DOHH2 (cell line): ENCODE data around the gene LSM3.

Source experiments
- CTCF ChIP-seq: fragments of 200-600 bp; sonication (generic); IDR thresholded peaks from one replicate; pipeline ENCODE4 v1.5.1; 2014; ENCODE audit warnings: antibody characterized with exemption, mild to moderate bottlenecking, low read depth, low read length; ENCODE audit not compliant: poor library complexity, severe bottlenecking
- EZH2phosphoT487 ChIP-seq: fragments of 200-600 bp; sonication (generic); IDR thresholded peaks from 2 replicates; pipeline ENCODE4 v1.6.1; 2017; ENCODE audit warnings: borderline replicate concordance, mild to moderate bottlenecking, antibody characterized with exemption, low read length, moderate library complexity, mixed read lengths

- TF ChIP-seq EZH2phosphoT487 = no peak
- TF ChIP-seq CTCF = no peak
These were observed 23.6 kb upstream of the LSM3 start for GRCh38 chr3:14154895-14155440.
